GM12801 (cell line): ENCODE data around the gene SORBS2.

Experiments used
- TF ChIP-seq, protein P1 (sequence below): IDR thresholded peaks from one replicate; pipeline ENCODE4 v1.5.1; 2011; ENCODE audit warnings: control low read depth; ENCODE audit not compliant: insufficient read length; ENCODE audit errors: extremely low read depth

The SORBS2 gene

DNA sequence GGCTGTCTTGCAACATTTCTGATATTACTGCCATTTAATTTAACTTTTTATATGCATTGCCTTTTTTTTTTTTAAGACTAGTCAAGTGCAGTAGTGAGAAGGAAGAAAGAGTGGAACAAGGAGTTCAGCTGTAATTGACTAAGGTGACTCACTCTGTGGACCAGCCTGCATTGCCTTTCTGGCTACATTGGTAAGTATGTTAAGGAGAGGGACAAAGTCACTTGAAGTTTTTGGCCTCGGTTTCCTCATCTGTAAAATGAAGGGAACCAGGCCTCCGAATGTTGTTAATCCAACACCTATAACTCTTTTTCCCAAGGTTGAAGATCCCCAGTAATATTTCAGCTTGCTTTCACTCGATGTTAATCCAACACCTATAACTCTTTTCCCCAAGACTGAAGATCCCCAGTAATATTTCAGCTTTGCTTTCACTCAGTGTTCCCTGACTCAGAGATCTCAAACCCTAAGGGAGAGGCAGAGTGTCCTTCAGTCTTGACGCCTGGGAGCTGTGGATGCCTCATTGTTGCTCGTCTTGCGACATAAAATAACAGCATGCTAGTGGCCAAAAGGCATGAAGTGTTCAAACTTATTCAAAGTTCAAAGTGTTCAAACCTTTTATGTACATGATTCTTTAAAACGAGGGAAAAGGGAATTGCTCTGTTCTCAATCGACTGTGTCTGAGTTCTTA is 102.0 kb downstream of the SORBS2 start:
- TF ChIP-seq, protein P1, sequence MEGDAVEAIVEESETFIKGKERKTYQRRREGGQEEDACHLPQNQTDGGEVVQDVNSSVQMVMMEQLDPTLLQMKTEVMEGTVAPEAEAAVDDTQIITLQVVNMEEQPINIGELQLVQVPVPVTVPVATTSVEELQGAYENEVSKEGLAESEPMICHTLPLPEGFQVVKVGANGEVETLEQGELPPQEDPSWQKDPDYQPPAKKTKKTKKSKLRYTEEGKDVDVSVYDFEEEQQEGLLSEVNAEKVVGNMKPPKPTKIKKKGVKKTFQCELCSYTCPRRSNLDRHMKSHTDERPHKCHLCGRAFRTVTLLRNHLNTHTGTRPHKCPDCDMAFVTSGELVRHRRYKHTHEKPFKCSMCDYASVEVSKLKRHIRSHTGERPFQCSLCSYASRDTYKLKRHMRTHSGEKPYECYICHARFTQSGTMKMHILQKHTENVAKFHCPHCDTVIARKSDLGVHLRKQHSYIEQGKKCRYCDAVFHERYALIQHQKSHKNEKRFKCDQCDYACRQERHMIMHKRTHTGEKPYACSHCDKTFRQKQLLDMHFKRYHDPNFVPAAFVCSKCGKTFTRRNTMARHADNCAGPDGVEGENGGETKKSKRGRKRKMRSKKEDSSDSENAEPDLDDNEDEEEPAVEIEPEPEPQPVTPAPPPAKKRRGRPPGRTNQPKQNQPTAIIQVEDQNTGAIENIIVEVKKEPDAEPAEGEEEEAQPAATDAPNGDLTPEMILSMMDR: no peak

DNA sequence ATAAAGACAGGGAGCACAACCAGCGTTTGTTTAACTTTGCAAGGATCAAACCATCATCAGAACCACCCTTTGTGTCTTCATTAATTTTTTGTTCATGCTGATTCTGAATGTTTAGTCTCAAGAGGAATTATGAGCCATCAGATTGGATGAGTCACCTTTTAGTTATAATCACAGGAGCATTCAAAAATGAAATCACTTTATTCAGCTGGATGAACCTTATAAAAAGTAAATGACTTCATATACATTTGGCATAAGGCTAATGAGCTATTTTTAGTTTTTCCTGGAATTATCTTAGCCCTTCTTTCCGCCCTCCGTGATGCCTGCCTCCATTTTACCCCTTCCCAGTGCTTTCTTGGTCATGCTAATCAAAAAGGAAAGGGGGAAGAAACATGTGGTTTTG is 103.6 kb downstream of the SORBS2 start:
- TF ChIP-seq, protein P1: no peak

- TF ChIP-seq, protein P1: no peak
Measured at GRCh38 chr4:185702147-185702663, 109.8 kb downstream of the SORBS2 start.

- TF ChIP-seq, protein P1: no peak
Measured at GRCh38 chr4:185700630-185701029, 111.4 kb downstream of the SORBS2 start.

DNA sequence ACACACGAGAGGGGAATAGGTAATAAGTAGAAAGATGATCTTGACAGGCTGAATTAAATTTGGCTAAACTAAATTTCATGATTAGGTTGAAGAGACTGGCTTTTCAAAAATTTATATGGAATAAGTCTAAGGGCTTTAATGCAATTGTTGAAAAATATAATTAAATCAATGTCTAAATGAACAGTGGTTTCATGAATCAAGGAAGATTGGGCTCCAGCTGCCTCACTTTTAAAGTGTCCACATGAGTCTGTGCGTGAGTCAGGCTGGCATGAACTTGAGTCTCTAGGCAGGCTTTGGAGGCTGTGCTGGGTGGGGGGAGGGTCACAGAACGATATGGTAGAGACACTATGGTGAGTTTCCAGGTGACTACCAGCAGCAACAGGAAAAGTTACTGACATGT is 111.9 kb downstream of the SORBS2 start:
- TF ChIP-seq, protein P1: no peak

GRCh38 chr4:185697488-185697887 is 114.5 kb downstream of the SORBS2 start:
- TF ChIP-seq, protein P1: no peak

GRCh38 chr4:185695743-185696142 is 116.3 kb downstream of the SORBS2 start:
- TF ChIP-seq, protein P1: no peak
